Right forelimb (tissue), 1 donor: ENCODE measurements around the gene EOLA1.
"Not testable (repeated sequence)": the region's sequence is repeated elsewhere in the genome, so short reads cannot be mapped to it uniquely, and the experiment has no call there.

Experiments used
- DNase-seq: peaks from one replicate; pipeline ENCODE4 v3.0.0-alpha.2; 2018

EOLA1 gene

DNA sequence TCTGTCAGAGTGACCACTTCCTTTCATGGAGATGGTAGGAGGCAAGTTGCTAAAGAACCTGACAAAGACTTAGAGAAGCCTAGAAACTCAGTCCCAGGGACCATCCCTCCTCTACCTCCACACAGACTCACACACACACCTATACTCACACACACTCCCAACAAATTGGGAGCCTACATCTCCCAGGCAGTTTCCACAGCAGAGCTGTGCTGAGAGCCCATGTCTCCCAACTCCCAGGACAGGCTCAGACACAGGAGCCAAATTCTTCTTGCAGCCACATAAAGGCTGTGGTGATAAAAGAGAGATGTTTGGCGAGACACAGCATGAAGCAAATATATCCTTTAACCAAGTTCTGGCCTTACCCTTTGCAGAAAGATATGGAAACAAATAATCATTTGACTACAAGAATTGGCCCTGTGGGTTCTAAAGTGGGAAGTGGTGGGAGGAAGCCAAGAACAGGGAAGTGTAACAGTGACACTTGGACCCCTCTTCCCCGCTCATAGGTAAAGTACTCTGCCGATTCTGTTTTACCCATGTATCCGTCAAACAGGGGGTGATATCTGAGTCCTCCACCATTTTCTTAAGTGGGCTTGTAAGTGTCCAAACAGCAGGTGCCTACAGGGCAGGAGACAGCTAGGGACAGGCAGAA, 24.7 kb upstream of the EOLA1 start:
- DNase-seq = no peak

DNA sequence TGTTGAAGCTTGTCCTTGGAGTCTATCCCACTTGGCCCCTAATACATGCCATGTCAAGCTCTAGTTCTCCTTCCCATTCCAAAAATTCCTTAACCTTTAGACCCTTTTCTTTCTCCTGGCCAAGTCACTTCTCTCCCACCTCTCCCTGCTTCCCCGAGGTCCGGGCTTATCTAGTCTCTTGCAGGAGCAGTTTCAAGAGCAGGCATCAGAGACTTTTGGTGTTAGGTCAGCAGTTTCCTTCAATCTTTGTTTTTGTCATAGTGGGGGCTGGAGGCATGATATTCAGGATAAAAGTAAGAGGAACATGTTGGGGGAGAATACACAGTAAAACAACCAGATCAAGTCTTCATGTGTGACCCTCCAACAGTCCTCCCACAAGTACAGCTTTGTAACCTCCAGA, 24.2 kb upstream of the EOLA1 start:
- DNase-seq = no peak

DNA sequence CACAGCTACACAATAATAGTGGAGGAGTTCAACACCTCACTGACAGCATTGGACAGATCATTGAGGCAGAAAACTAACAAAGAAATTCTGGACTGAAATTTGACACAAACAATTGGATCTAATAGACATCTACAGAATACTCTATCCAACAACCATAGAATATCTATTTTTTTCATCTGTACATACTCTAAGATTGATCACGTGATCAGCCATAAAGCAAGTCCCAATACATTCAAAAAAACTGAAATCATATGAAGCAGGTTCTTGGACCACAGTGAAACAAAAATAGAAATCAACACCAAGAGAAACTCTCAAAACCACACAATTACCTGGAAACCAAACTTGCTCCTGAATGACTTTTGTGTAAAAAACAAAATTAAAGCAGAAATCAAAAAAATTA, 23.5 kb upstream of the EOLA1 start:
- no peak for DNase-seq

DNA sequence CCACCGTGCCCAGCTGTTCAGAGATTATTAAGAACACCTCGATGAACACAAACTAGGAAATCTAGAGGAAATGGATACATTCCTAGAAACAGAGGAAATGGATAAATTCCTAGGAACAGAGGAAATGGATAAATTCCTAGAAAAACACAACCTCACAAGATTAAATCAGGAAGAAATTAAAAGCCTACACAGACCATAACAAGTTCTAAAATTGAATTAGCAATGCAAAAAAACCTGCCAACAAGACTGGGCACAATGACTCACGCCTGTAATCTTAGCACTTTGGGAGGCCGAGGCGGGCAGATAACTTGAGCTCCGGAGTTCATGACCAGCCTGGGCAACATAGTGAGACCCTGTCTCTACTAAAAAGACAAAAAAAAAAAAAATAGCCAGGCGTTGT, 22.6 kb upstream of the EOLA1 start:
- DNase-seq = no peak

DNA sequence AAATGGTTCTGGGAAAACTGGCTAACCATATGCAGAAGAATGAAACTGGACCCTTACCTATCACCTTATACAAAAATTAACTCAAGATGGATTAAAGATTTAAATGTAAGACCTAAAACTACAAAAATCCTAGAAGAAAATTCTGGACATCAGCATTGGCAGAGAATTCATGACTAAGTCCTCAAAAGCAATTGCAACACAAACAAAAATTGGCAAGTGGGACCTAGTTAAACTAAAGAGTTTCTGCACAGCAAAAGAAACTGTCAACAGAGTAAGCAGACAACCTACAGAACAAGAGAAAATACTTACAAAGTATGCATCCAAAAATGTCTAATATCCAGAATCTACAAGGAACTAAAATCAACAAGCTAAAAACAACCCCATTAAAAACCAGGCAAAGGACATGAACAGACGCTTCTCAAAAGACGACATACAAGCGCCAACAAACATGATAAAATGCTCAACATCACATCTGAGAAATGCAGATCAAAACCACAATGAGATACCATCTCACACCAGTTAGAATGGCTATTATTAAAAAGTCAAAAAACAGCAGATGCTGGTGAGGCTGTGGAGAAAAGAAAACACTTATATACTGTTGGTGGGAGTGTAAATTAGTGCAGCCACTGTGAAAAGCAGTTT, 20.1 kb upstream of the EOLA1 start:
- not testable (repeated sequence) for DNase-seq

DNA sequence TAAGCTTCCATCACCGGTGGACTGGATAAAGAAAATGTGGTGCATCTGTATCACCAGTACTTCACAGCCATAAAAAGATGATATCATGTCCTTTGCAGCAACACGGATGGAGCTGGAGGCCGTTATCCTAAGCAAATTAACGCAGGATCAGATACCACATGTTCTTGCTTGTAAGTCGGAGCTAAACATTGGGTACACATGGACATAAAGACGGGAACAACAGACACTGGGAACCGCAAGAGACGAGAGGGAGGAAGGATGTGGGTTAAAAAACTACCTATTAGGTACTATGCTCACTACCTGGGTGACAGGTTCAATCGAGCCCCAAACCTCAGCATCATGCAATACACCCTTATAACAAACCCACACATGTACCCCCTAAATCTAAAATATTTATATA, 19.4 kb upstream of the EOLA1 start:
- no peak for DNase-seq

DNA sequence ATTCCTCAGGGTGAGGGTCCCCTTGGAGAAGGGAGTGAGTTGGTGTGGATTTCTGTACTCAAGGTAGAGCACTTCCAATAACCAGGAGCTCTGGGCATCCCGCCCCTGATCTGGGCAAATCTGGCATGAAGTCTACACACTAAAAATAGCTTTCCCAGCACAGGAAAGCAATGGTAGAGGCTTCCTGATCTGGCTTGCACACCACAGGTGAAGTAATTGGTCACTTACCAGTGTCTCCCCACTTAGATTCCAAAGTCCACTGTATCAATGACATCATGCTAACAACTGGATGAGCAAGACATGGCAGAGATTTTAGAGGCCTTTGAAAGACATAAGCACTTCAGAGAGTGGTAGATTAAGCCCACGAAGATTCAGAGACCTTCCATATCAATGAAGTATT, 17.9 kb upstream of the EOLA1 start:
- no peak for DNase-seq

DNA sequence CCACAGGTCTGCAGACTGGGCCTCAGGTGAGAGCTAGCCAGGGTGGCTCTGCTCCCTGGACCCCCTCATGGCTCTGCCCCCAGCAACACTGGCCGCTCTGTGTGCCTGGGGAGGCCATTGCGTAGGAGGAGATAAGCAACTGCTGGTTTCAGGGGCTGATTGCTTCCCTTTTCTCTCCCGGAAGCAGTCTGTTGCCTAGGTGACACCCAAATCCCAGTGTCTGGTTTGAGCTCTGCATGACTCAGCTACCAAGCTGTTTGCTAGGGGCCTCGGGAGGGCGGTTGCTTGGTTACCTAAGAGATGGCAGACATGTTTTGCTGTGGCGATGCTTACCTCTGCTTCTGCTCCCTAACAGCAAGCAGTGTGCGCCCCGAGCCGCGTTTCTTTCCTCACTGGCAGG, 15.4 kb upstream of the EOLA1 start:
- DNase-seq = not testable (repeated sequence)

DNA sequence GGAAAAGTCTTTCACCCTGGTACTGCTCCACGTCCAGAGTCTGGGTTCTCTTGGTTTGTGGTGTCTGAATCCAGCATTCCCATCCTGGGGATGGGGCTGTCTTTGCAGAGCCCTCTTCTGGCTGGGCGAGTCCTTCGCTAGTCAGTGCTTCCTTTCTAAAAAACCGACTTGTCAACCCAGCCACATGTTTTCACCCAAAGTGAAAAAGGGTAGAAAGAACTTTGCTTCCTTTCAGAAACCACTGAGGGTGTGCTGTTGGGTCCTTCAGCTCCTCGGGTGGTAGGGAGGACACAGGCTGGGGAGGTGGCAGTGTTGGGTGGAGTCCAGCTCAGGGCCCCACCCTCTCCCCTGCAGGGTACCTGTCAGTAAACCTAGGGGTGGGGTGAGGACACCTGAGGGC, 14.9 kb upstream of the EOLA1 start:
- not testable (repeated sequence) for DNase-seq

DNA sequence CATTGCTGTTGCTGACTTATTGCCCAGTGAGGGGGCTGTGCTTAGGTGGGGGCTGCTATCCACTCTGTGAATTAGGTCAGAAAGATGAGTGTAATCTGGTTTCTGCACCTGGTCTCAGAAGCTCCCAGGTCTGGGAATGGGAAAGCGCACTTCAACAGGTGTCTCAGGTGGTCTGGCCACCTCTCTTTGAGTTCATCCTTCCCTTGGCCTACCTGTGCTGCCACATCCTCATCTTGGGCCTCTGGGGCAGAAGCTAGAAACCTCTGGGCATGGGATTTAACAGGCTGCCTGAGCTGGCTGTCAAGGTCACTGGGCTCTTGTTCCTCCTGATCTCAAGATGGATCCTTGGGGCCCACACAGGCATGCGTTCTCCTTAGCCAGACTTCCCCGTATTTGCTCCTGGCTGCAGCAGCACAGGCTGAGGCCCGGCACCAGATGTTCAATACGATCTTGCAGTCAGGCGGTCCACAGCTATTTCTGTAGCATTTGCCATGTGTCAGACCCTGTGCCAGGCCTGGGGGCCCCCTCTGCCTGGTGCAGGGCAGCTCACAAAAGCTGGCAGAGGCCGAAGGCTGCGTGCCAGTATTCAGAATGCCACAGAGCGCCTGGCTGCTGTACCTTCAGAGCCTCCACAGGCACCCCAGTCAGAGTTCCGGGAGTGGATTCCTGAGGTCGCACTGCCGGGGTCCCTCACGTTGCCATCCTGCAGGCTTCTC, 14.3 kb upstream of the EOLA1 start:
- DNase-seq = not testable (repeated sequence)

DNA sequence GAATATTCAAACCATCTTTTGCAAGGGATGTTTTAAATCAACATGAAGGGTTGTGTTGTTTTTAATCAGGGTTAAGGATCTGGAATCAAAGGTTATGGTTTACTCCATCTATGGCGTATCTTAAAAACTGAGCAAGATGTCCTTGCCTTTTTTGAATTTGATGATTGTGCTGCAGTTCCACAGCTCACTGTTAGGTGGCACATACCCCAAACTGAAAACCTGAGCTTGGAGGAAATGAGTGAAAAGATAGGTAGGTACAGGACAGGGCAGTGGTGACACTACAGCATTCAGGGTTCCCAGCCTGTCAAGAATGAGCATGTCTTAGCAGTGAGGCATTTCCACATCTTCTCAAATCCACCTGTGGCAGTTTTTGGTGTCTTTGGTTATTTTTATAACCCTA, 13.1 kb upstream of the EOLA1 start:
- no peak for DNase-seq

DNA sequence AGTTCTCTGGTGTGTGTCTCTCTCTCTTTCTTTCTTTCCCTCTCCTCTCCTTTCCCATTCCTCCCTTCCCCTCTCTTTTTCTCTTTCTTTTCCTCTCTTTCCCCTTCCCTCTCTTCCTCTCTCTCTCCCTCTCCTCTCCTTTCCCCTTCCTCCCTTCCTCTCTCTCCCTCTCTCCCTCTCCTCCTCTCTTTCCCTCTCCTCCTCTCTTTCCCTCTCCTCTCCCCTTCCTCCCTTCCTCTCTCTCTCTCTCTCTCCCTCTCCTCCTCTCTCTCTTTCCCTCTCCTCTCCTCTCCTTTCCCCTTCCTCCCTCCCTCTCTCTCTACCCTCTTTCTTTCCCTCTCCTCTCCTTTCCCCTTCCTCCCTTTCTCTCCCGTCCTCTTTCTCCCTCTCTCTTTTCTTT, 12.4 kb upstream of the EOLA1 start:
- DNase-seq = no peak

DNA sequence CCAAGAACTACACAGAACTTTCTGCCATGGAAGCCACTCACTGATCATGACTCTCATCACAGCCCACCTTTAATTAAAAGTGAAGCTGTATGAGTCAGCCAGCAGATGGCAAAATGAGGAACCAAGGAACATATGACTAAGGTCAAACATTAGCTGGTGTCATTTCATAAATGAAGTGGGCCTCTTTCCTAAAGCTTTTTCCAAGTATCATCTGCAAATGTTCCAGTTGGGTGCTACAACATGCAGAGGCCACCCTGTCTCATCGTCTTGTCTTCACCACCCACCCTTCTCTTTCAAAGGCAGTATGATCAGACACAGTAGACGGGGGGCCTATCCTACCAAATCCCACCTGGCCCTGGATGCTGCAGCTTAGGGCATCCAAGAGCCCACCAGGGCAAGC, 9.2 kb upstream of the EOLA1 start:
- DNase-seq = no peak

DNA sequence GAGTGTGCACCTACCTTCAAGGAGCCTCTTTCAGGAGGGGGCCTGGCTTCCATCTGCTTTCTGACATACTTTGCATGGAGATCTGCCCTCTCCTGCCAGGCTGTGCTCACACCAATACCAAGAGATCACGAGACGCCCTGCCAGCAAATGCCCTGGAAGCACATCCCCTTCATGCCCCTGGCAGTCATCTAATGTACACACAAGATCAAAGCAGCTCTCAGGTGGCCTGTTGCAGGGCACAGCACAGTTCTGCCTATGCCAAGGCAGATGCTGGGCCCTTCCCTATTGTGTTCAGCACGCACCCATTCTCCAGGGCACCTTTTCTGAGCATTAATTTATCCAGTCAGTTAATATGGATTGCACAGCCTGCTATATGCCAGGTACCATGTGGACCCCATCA, 7.9 kb upstream of the EOLA1 start:
- DNase-seq = not testable (repeated sequence)

DNA sequence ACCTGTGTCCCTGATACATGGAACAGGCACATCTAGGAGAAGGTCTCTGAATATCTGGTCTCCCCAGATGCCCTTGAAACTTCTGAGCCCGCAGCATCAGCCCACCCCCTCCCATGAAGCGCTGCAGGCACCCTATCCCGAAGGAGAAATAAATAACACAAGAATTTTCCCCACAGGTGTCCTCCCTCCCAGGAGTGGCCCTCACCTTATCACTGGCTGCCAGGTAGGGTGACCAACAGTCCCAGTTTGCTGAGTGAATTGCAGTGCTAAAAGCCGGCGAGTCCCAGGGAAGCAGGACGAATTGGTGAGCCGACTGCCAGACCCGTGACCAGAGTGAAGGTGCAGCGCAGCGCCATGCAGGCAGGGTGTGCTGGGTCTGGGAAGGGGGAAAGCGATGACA, 6.8 kb upstream of the EOLA1 start:
- not testable (repeated sequence) for DNase-seq

DNA sequence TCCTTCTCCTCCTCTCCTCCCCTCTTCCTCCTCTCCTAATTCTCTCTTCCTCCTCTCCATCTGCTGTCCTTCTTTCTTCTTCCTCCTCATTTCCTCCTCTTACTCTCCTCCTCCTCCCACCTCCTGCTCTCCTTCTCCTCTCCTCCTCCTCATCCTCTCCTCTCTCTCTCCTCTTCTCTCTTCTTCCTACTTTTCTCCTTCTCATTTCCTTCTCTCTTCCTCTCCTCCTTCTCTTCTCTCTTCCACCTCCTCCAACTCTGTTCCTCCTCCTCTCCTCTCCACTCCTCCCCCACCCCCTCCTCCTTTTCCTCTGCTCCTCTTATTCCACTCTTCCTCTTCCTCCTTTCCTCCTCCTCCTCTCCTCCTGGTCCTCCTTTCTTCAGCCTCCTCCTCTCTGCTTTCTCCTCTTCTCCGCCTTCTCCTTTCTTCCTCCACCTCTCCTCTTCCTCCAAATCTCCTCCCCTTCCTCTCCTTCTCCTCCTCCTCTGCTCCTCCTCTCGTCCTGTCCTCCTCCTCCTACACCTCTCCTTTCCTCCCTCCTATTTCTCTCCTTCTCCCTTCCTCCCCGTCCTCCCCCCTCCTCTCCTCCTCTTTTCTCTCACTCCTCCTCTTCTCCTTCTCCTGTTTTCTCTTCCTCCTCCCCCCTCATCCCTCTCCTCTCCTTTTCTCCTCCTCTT, 5.7 kb upstream of the EOLA1 start:
- DNase-seq = not testable (repeated sequence)

DNA sequence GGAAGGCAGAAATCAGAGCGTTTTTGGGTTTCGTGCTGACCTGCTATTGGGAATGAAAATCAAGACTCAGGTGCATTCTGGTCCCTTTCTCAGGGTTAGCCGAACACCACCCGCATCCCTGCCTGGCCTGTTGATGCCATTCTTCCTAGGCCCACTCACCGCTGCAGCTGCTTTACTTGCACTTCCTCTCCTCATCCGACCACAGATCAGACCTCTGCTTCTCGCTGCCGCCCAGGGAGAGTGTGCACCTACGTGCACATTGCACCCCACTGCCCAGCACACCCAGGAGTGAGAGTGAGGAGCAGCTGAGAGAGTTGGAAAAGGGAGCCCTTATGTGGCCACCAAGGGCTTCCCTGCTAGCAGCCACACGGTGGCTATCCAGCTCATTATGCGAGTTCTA, 3.3 kb upstream of the EOLA1 start:
- not testable (repeated sequence) for DNase-seq

DNA sequence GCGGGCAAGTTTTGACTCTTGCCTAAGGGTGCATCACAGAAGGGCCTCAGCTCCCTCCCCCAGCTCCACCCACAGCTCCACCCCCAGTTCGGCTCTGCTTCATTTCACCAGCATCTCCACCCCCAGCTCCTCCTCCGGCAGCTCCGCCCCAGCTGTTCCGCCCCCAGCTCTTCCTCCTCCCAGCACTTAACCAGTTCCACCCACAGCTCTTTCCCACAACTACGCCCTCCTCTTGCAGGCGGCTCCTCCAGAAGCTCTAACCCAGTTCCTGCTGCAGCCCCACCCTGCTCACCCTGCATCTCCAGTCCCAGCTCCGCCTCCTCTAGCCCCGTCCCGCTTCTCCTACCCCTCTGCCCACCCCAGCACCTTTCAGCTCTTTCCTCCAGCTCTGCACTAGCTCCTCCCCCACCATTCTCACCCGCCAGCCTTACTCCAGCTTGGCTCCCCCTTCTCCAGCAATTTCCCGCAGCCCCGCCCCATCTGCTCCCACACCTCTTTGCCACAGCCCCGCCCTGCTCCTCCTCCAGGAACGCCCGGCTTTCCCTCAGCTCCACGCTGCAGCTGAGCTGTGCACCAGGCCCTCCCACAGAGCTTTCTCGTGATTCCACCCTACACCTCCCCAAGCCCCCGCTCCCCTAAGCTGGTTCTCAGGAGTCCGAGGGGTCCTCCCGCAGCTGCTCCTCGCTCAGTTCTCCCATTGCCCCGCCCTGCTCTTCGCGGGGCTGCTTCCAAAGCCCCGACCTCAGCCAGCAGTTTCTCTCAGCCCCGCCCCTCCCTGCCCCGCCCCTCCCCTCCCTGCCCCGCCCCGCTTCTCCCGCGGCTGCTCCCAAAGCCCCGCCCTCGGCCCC, 1.3 kb upstream of the EOLA1 start:
- DNase-seq = peak; percentile 89

DNA sequence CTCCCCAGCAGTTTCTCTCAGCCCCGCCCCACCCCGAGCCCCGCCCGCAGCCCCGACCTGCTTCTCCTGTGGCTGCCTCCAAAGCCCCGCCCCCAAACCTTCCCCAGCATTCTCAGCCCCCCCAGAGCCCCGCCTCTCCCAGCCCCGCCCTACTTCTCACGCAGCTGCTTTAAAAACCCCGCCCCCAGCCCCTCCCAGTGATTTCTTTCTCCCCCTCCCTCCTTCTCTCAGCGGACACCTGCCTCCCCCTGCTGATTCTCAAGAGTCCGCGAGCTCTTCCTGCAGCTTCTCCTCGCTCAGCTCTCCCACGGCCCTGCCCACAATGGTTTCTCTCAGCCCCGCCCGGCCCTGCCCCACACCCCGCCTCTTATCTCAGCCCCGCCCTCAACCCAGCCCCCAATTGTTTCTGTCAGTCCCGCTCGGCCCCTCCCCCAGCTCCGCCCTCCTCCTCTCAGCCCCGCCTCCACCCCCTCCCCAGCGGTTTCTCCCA, 636 bp upstream of the EOLA1 start:
- peak; percentile 94 for DNase-seq

DNA sequence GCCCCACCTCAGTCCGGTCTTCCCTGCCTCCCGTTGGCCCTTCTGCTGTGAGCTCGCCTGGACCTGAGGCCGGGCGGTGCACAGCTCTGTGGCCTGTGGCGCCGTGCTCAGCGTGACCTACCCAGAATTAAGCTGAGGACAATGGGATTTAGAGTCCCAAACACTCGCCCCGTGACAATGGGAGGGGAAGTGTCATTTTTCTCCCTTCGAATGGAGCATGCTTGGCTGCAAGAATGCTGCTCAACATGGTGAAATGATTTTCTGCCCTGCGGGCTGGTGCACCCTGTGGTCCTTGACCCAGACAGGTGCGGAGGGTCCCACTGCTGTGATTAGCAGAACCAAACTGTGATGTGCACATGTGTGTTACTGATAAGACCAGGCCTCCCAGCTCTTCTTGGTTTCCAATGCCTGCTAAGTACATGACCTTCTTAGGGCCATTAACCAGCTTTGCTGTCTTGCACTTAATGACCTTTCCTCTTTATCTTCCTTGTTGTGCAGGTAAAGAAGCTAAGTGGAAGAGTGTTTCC, 772 bp downstream of the EOLA1 start:
- DNase-seq = no peak

DNA sequence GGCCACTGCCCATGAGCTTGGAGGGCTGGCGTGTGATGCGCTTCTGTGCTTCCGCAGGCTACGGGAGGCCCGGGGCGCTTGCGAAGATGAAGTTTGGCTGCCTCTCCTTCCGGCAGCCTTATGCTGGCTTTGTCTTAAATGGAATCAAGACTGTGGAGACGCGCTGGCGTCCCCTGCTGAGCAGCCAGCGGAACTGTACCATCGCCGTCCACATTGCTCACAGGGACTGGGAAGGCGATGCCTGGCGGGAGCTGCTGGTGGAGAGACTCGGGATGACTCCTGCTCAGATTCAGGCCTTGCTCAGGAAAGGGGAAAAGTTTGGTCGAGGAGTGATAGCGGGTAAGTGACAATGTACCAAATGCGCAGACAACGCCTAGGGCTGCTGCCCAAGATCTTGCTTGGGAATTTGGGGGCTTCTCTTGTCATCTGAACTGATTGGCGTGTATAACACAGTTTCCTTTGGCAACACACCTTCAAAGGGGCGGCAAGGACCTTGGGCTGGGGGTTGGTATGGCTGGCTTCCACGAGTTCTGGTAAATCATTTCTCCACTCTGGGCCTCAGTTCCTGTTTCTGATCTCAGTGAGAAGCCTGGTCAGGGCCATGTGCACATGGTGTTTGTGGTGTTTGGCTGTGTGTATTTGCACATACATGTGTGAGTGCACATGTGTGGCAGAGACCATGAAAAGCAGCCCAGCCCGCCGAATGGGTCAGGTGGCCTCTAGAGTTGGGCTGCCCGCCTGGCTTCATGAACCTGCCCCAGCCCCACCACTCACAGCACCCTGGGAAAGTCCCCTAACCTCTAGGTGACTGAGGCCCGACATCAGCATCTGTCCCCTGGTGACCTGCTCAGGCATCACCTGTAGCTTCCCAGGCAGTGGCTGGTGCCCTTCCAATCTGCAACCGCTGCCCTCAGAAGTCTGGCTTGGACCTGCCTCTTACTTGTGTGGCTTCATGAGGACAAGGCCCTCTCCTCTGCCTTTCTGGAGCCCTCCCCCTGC, 5.0 kb downstream of the EOLA1 start:
- not testable (repeated sequence) for DNase-seq
